HFFc6 (cell line): ENCODE results near the gene ZDHHC3. TPM values are rescaled to one million over a fixed set of nuclear protein-coding genes. Genes with fewer than 3 reads are reported as not detected.

Experiments
- DNase-seq: peaks from one replicate; pipeline ENCODE4 v3.0.0-alpha.2; 2018
- H3K27ac Mint-ChIP-seq: 2 replicates; pipeline ENCODE4 v1.8.0; 2020; ENCODE audit warnings: mild to moderate bottlenecking, mixed read lengths
- H3K27me3 Mint-ChIP-seq: 2 replicates; pipeline ENCODE4 v1.8.0; 2021; ENCODE audit warnings: mild to moderate bottlenecking, moderate library complexity, mixed read lengths; ENCODE audit not compliant: insufficient read depth
- H3K36me3 Mint-ChIP-seq: 2 replicates; pipeline ENCODE4 v1.8.0; 2021; ENCODE audit warnings: low read depth, mixed read lengths
- H3K4me1 Mint-ChIP-seq: 2 replicates; pipeline ENCODE4 v1.8.0; 2020; ENCODE audit warnings: low read depth, mixed read lengths
- H3K4me3 Mint-ChIP-seq: 2 replicates; pipeline ENCODE4 v1.8.0; 2020; ENCODE audit warnings: mild to moderate bottlenecking, moderate library complexity, mixed read lengths
- H3K9me3 Mint-ChIP-seq: 2 replicates; pipeline ENCODE4 v1.8.0; 2020; ENCODE audit warnings: mild to moderate bottlenecking, mixed read lengths
- CTCF ChIP-seq: fragments of 200-600 bp; sonication (generic); IDR thresholded peaks from 2 replicates; pipeline ENCODE4 v1.5.0; 2021; ENCODE audit warnings: antibody characterized with exemption, mild to moderate bottlenecking
- total RNA-seq, 6 experiments: library from RNA; stranded (reverse); fragmentation: NEBNext Ultra II Directional; extraction: Animal tissue kit (Norgen Biotek cat#: 25700); gene quantifications; 2 replicates in 1 of 6; 3 replicates in 5 of 6; pipeline ENCODE4 v1.2.3, GENCODE V29; 2021

The ZDHHC3 gene
- total RNA-seq, 6 experiments from 2014 or later, result 55.5 to 74.7 (median 64.4) TPM

DNA sequence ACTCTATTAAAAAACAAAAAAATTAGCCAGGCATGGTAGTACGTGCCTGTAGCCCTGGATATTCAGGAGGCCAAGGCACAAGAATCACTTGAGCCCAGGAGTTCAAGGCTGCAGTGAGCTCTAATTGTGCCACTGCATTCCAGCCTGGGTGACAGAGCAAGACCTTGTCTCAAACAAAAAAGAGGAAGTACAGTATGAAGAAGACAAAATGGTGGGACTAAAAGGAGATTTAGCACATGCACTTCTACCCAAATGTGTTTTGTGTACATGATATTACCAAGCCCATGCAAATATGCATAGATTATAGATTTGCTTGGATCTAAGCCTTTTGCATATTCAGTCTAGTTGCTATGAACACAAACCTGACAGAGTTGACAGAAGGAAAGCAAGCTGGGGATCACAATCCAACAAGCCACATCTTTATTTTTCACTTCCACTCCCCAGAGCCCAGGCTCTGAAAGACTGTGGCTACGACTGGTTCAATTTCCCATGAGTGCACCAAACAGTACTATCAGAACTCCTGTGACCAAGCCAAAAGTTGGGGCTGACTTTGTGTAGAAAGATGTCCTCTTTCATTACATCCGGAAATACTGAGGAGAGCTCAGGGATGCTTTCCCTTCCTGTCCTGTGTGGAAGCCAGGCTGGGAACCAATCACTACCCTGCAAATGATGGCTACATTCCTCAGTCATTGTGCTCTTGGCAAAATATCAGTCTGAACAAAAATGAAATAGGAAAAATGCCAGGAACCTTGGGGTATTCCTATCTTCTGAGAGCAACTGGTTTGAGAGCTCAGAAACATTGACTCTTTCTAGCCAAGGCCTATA lies 52.1 kb downstream of the ZDHHC3 start:
- DNase-seq, result peak; percentile 61
- Mint-ChIP-seq H3K36me3 (0 out of 2 replicates have a peak, but pooled peaks cover 5% of the 10 kb centered on the region), H3K4me1 (peaks cover 27% of the 10 kb centered on the region), H3K4me3 (peak overlapping the region; percentile 17), H3K9me3 (no peaks in the 10 kb centered on the region), H3K27ac (peak overlapping the region; percentile 81), H3K27me3 (no peaks in the 10 kb centered on the region; the same call in 1 of the 2 replicates)
- no peak for TF ChIP-seq CTCF

- no peak for DNase-seq
- TF ChIP-seq CTCF, result no peak
- no peak overlapping the region for H3K4me3 Mint-ChIP-seq
- H3K4me1 Mint-ChIP-seq, result peaks cover 16% of the 10 kb centered on the region
- no peaks in the 10 kb centered on the region for H3K9me3 Mint-ChIP-seq
- no peaks in the 10 kb centered on the region for H3K27me3 Mint-ChIP-seq
- 0 out of 2 replicates have a peak, but pooled peaks cover 5% of the 10 kb centered on the region for H3K36me3 Mint-ChIP-seq
- no peak overlapping the region for H3K27ac Mint-ChIP-seq
Measured at GRCh38 chr3:44920081-44920480, 55.9 kb downstream of the ZDHHC3 start.

DNA sequence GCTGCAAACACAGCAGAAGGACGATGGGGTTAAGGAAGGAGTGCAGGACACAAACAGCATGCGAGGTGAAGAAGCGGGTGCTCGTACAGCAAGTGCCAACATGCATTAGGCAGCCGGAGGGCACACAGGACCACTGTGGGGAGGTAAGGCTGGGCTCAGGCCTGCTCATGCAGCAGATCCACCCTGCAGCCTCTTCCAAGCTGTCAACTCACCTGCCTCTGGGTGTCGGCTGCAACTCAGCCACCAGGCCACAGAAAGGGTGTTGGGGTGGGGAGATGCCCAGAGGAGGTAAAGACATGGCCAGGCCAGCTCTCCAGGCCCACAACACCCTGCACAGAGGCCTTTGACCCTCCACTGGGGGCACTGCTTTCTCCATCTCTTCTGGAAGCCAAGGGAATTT lies 57.4 kb downstream of the ZDHHC3 start:
- no peak for DNase-seq
- Mint-ChIP-seq H3K9me3 (no peaks in the 10 kb centered on the region), H3K27me3 (peaks cover 2% of the 10 kb centered on the region; the same call in 1 of the 2 replicates), H3K4me3 (no peak overlapping the region), H3K4me1 (peaks cover 5% of the 10 kb centered on the region), H3K36me3 (0 out of 2 replicates have a peak, but pooled peaks cover 5% of the 10 kb centered on the region), H3K27ac (no peak overlapping the region)
- TF ChIP-seq CTCF, result no peak

DNA sequence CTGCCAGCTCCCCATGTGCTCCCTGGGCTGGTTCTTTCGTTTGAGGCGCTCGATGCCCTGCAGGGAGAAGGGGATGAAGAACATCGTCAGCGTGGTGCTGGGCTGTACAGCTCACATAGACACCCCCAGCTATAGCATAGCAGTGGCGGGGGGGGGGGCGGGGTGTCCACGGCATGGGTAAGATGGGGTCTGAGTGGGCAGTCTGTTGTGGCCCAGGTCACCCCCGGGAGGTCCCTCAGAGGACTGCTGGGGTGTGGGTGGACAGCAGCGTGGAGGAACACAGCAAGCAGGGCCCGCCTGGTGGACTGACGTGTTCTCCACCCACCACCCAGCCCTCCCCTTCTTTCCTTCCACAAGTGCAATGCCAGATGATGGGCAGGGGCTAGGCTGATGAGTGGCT lies 57.9 kb downstream of the ZDHHC3 start:
- peaks cover 2% of the 10 kb centered on the region; the same call in 1 of the 2 replicates for H3K27me3 Mint-ChIP-seq
- no peak overlapping the region for H3K4me3 Mint-ChIP-seq
- no peak for DNase-seq
- peaks cover 6% of the 10 kb centered on the region for H3K4me1 Mint-ChIP-seq
- H3K27ac Mint-ChIP-seq, result no peak overlapping the region
- no peak for TF ChIP-seq CTCF
- no peaks in the 10 kb centered on the region for H3K9me3 Mint-ChIP-seq
- H3K36me3 Mint-ChIP-seq, result 0 out of 2 replicates have a peak, but pooled peaks cover 5% of the 10 kb centered on the region

DNA sequence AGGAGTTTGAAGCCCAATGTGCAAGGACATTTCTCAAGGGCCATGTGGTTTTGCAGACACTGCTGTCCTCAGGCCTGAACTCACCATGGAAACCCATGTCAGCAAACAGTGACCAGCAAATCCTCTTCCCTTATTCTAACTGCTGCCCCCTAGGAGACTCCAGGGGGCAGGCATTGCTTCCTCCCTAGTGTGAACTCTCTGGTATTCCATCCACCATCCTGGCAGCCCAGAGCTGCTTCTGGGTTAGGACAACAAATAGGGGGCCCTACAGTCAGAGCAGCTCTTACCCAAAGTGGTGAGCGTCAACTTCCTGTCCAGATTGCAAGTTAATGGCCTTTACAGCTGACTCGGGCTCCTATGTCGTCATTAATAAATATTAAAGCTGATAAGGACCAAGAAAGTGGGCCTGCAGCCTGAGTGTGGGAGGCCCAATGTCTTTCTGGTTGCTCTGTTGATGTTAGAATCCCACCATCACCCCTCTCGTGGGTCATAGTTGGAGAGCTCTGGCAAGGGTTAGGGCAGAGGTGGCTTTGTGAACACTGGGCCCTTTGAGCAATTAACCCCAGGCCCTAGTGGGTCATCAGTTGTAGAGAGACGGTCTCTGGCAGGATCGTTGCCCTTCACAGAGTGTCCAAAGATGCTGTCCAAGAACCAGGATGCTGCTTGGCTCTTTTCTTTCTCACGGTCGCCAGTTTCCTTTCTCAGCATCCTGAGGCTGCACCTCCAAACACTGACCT lies 60.1 kb downstream of the ZDHHC3 start:
- no peak overlapping the region; the same call in 1 of the 2 replicates for H3K27ac Mint-ChIP-seq
- DNase-seq, result peak; percentile 48
- peaks cover 2% of the 10 kb centered on the region; the same call in 1 of the 2 replicates for H3K27me3 Mint-ChIP-seq
- peaks cover 6% of the 10 kb centered on the region for H3K4me1 Mint-ChIP-seq
- H3K36me3 Mint-ChIP-seq, result no peaks in the 10 kb centered on the region
- H3K9me3 Mint-ChIP-seq, result peaks cover 9% of the 10 kb centered on the region
- peak; percentile 40; the same call in 1 of the 2 replicates for TF ChIP-seq CTCF
- no peak overlapping the region for H3K4me3 Mint-ChIP-seq
